HG02610 (cell line): Measurements from ENCODE around the gene ZBED5.
A peak's percentile ranks its signal among the peaks of the same experiment; 100 is the strongest.
"Not testable (repeated sequence)": the region's sequence is repeated elsewhere in the genome, so short reads cannot be mapped to it uniquely, and the experiment has no call there.

ENCODE experiments used
- ATAC-seq: cut with Tn5 transposase; IDR thresholded peaks from one replicate; pipeline ENCODE4 v1.9.1; 2021; ENCODE audit warnings: mild to moderate bottlenecking, moderate library complexity; ENCODE audit not compliant: unreplicated experiment

Gene ZBED5

GRCh38 chr11:10844356-10844755, 13.5 kb downstream of the ZBED5 start:
- ATAC-seq: no peak

DNA sequence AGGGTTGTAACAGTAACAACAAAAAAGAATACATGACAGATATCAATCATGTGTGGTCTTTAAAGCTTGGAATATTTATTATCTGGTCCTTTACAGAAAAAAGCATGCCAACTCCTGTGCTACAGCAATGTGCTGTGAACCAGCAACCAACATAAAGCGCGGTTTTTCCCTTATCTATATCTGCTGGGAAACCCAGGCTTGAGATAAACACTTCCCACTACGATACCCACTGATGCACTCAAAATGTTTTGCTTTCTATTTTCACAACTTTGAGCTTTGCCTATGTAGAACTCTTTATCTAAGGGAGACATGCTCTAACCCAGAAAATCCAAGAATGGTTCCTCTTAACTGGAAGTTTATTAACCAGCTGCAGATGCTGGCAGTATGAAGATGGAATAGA, 19.0 kb downstream of the ZBED5 start:
- ATAC-seq: no peak

GRCh38 chr11:10838083-10838482, 19.8 kb downstream of the ZBED5 start:
- ATAC-seq: no peak

- ATAC-seq: not testable (repeated sequence)
Measured at GRCh38 chr11:10836884-10837283, 21.0 kb downstream of the ZBED5 start.

GRCh38 chr11:10829139-10829538, 28.7 kb downstream of the ZBED5 start:
- ATAC-seq: no peak

- ATAC-seq: no peak
Measured at GRCh38 chr11:10828402-10828801, 29.5 kb downstream of the ZBED5 start.

DNA sequence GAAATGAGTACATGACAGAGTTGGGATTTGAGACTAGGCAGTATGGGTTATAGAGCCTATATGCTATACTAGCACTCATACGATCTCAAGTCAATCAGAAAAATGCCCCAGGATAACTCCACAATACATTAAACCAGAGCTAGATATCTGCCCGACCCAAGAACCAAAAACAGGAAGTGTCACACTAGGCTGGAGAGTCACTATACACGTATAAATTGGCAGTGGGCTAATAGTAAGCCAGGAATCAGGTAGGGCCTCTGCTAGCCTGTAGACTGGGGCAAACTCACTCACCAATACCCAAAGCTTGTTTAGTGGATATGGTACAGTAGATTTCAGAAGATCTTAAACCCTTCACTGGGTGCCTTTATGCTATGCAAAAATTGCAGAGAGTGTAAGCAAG, 33.0 kb downstream of the ZBED5 start:
- ATAC-seq: peak; percentile 66

DNA sequence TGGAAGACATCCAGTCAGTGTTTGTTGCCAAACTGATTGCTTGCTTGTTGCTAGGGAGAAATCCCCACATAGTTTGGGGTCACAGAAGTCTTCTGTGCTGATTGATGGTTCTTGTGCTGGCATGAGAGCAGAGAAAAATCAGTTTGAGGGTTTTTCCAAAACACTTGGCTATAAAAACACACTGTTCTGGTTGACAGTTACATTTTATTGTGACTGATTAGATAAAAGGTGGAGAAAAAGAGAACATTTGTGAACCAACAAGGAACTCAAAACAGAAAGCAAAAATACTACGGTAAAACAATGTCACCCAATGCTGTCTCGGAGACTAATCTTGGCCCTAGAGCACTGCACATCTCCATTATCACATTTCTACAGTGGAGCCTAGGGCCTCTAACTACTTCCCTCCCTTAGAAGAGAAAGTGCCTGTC, 34.7 kb downstream of the ZBED5 start:
- ATAC-seq: no peak

DNA sequence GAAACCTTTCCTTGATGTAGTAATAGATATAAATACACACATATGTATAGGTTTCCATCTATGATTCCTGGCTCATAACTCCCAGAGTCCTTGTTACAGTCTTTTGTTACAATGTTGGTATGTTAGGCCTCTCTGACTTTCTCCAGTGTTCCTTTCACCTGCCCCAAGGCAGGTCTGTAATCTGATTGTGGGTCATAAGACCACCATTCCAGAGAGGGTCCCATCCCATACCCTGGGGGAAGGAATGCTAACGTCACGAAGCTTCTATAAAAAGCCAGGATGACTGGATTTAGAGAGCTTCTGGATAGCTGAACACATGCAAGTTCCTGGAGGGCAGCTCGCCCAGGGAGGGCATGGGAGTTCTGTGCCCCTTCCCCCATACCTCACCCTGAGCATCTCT, 35.4 kb downstream of the ZBED5 start:
- not testable (repeated sequence) for ATAC-seq

DNA sequence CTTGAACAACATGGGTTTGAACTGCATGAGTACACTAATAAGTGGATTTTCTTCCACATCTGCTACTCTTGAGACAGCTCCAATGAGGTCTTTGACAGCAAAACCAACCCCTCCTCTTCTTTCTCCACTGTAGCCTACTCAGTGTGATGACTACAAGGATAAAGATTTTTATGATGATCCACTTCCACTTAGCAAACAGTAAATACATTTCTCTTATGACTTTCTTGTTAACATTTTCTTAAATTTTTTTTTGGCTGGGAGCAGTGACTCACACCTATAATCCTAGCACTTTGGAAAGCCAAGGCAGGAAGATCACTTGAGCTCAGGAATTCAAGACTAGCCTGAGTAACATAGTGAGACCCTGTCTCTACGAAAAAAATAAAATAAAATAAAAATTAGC, 39.3 kb downstream of the ZBED5 start:
- no peak for ATAC-seq

- no peak for ATAC-seq
Measured at GRCh38 chr11:10813945-10814344, 43.9 kb downstream of the ZBED5 start.

GRCh38 chr11:10809373-10810160, 48.3 kb downstream of the ZBED5 start:
- peak; percentile 18 for ATAC-seq

DNA sequence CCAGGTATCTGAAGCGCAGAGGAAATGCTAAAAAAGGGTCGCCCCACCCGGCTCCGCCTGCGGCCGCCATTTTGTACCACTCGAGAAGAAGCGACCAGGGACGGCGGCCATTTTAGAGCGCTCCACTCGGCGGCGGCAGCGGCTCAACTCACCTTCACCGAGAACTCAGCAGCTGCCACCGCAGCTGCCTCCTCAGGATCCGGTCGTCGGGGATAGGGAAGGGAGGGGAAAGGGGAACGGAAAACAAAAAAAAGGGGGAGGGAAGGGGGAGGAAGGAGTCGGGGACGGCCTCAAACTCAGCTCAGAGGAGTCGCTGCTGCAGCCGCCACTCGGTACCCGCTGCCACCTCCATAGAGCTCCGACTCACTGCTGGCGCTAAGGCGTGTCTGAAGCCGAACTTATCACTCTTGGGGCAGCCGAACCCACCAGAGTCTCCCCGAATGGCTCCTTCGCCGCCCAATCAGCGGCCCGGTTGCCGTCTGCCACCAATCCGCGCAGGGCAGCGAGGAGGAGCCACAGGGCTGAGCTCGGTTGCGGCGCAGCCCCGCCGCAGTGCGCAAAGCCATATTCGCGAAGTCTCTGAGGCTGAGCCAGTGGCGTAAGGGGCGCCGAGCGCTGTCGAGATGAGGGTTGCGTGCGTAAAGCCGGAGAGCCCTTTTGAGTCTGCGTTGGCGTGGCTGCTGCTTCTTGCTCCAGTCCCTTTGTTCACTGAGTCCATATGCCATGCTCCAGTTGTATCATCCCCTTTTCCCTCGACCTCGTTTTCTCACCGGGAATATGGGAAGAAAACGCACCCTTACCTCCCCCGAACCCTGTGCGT, 49.1 kb downstream of the ZBED5 start, which contains the start of gene EIF4G2:
EIF4G2 (minus strand) TSS at position 374 of the 820 bp plus-strand sequence.
- ATAC-seq: peak; percentile 91

GRCh38 chr11:10808235-10808552, 49.7 kb downstream of the ZBED5 start:
- ATAC-seq: peak; percentile 1

DNA sequence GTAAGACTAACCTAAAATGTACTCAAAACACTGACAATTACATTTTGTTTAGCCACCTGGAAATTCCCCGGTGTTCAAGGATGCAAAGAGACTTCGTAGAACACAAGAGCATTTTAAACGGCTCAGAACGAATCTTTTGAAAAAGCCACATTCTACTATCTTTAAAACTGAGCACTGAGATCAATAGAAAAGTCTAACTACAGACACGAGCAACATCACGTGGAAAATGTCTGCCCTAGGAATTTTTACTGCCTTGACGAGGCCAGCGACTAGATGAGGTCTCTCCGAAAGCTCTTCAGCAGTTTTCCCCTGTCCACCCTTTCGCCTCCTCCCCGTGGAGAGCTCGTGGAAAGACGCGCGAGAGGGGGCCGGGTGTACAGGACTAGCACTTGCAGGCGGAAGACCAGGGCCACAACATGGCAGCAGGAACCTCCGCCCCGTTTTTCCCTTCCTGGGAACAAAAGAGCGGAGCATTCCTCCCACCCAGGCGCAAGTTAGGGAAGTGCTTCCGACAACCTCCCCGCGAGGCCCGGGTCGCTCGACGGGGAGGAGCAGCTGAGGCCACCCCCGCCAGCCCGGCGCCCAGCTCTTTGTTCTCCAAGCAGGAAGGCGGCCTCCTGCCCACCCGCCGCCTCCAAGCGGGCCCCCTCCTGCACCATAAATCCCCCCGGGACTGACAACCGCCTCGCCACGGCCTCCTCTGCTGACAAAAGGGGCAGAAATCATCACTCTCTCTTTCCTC, 50.2 kb downstream of the ZBED5 start:
- no peak for ATAC-seq

DNA sequence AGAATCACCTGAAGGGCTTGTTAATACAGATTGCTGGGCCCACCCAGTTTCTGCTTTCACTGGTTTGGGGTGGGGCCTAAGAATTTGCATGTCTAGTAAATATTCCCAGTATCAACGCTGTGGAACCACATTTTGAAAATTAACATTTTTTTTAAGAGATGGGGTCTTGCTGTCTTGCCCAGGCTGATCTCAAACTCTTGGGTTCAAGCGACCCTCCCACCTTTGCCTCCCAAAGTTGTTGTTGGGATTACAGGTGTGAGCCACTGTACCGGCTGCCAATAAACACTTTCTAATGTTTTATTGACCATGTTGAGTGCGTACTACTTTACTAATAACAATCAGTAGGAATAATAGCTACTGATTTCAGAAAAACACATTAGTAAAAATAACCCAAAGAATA, 51.6 kb downstream of the ZBED5 start:
- ATAC-seq: no peak

GRCh38 chr11:10805741-10806140, 52.1 kb downstream of the ZBED5 start:
- no peak for ATAC-seq

DNA sequence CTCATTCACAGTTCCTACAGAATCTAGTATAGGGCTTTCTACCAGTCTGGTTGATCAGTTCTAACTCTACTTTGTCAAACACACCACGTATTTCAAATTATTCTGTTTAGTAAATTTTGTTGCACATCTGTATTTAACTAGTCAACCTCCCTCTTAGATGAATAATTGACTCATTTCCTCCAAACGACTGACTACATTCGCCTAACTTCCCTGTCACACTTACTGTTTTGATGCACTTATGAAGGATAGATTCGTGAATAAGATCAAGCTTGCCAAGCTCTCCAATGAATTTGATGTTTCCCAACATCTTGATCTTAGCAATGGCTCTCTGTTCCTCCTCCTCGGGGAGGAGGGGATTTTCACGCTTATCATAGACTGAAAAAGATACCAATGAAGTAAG, 54.2 kb downstream of the ZBED5 start:
- ATAC-seq: no peak
